T-helper 1 cell treated with Interleukin-12 subunit alpha and Interleukin-12 subunit beta and Interleukin-4 antibody, amounts not matched to agents 30 ng/mL and 1 ng/mL, for 36 hours (primary cell): Measurements from ENCODE around the gene TTC23. TPM values are rescaled to one million over a fixed set of nuclear protein-coding genes. Genes with fewer than 3 reads are reported as not detected.

ENCODE experiments used
- intact Hi-C: fragments of 100-400 bp; cut with micrococcal nuclease; formaldehyde crosslinking; loops from one replicate; pipeline ENCODE4 v1.15.1; 2024
- total RNA-seq: library from RNA; stranded (reverse); gene quantifications from 2 replicates; pipeline ENCODE4 v1.2.3, GENCODE V29; 2022

TTC23 gene
- total RNA-seq, 1 donor from 2014 or later, result 2.5 TPM

GRCh38 chr15:99095626-99096025, 153.8 kb downstream of the TTC23 start:
- intact Hi-C loops, result no loop called here

GRCh38 chr15:99092554-99093172, 156.7 kb downstream of the TTC23 start:
- intact Hi-C loops, result no loop called here

- intact Hi-C loops, result no loop called here
Measured at GRCh38 chr15:99090938-99091337, 158.4 kb downstream of the TTC23 start.

DNA sequence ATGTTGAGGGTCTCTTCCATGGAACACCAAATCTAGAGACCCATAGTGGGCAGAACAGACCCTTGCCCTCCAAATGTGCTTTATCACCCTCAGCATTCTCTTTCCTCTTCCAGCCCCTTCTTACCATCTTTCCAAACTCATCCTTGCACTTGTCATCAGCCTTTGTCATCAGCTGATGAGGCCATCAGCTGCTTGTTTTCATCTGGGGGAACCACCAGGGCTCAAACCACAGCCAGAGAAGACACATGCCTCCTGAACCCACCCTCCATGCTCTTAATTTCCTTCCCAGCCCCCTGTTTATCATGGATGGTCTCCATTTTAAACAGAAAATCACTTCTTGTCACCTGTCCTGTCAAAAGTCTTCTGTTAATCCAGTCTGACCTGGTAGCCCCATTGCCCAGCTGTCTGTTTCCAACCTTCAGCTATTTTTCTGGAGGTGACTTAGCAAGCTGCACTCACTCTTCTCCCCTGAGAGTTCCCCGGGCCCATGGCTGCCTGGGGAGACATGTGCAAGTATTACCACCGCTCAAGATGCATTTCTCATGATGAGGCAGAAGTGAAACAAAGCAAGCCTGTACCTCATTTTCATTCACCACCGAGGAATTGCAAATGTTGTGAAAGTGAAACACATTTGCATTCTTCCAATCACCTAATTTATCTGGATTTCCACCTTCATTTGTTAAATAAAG, 159.2 kb downstream of the TTC23 start:
- intact Hi-C loops, result no loop called here

DNA sequence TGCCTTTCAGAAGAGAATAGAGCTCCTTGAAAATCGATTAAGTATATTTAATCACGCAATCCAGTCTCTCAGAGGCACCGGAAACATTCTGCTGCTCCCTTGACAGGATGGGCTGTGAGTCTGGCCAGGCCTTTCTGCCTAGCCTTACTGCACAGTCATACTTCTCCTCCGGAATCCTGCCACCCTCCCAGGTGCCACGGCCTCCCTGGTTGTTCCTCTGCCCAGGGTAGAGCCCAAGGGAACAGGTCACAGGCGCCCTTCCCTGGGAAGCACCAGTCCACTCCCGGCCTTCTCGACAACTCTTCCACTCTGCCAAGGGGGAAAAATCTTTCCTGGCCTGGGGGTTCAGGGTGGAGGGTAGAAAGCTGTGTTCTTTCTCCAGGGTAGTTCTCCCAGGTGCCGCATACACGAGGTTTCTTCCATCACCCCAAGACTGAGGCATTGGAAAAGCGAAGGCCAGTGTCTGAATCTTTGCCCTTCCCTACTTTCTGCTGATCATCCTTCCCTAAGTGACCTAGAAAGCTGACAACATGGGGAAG, 161.9 kb downstream of the TTC23 start:
- intact Hi-C loops, result no loop called here

- intact Hi-C loops, result no loop called here
Measured at GRCh38 chr15:99086327-99086667, 163.1 kb downstream of the TTC23 start.

Other genes with a start within 250 kb of the TTC23 start
- not detected in 2 replicates for gene PGPEP1L, start 241.8 kb downstream of the TTC23 start, total RNA-seq
- gene SYNM, start 144.5 kb downstream of the TTC23 start, total RNA-seq, result 2.6 and 2.8 TPM in 2 replicates
- gene LRRC28, start 1.9 kb upstream of the TTC23 start, total RNA-seq, result 18.3 and 20.8 TPM in 2 replicates